GM18951 (cell line): ENCODE data around the gene DVL1.
"Not testable (repeated sequence)": the region's sequence is repeated elsewhere in the genome, so short reads cannot be mapped to it uniquely, and the experiment has no call there.

Source experiments
- POLR2A ChIP-seq: IDR thresholded peaks from 4 replicates; pipeline ENCODE4 v1.6.1; 2011; ENCODE audit warnings: mild to moderate bottlenecking; ENCODE audit not compliant: insufficient read length, insufficient read depth; ENCODE audit errors: extremely low read depth
- in situ Hi-C: fragments of 300-500 bp; cut with MboI; formaldehyde crosslinking; loops from one replicate; pipeline ENCODE4 v1.12.0; 2022; ENCODE audit warnings: low sequenced_read_pairs, mixed read lengths, inconsistent platforms; ENCODE audit not compliant: unreplicated experiment

Gene DVL1

DNA sequence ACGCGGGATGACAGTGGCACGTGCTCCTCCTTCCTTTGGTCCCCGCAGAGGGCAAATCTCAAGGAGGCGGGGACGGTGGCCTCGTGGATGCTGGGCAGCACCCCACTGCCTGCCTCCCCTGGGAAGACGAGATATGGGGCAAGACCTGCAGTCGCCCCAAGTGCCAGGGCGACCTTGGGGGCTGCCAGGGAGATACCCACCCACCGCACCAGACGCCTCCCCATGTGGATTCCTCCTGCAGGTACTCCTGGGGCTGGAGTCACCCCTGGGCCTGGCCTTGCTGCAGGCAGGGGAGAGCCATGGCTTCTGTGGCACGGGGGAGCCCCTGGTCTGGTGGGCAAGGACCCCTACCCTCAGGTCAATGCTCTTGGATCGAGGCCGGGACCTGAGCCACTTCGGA, 31.6 kb upstream of the DVL1 start:
- in situ Hi-C loops, result no loop called here
- no peak for TF ChIP-seq POLR2A

DNA sequence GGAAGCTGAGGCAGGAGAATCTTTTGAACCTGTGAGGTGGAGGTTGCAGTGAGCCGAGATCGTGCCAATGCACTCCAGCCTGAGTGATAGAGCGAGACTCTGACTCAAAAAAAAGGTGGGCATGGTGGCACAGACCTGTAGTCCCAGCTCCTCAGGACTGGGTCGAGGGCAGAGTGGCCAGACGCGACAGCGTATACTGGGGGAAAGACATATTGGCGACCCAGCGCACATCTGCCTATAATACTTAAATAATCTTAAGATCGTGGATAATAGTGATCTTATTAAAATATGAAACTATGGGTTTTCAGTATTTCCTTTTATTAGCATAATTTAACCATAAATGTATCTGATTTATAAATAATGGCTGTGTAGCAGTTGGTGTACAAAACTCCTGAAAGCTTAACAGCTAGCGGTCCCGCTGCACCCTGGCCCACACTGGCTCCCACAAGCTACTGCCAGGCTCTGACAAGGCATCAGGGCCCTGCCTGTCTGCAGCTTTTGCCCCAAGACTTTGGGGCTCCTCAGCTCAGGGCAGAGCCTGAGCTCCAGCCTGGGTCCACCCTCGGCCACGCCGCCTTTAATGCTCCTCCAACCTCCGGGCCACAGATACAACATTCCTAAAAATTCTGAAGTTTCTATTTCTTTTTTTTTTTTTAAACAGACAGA, 28.5 kb upstream of the DVL1 start:
- in situ Hi-C loops, result no loop called here
- no peak for TF ChIP-seq POLR2A

DNA sequence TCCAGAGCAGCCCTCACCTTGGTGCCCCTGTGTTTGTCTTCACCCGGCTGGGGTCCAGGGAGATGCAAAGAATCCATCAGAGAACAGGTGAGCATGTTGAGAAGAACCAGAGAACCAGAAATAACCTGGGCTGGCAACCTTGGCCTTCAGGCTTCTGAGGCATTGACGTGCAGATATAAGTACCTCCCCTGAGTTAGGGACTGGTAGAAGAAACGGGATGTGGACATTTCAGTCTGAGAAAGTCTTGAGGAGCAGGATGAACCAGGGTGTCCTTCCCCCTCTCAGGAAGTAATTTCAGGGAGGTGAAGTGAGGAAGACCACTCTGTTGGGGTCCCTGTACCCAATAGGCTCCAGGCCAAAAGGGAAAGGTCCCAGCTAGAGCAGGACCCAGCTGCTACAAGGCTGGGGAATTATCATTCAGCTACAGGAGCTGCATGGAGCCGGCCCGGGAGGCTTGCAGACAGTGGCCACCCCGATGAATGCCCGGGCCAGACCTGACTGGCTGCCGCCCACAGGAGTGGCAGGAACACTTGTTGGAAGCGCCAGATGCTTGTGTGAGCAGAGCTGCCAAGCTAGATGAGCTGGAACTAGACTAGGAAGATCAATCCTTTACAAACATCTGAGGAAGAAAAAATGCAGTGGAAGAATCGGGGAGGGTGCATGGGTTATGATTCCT, 27.5 kb upstream of the DVL1 start:
- no peak for TF ChIP-seq POLR2A
- in situ Hi-C loops, result no loop called here

DNA sequence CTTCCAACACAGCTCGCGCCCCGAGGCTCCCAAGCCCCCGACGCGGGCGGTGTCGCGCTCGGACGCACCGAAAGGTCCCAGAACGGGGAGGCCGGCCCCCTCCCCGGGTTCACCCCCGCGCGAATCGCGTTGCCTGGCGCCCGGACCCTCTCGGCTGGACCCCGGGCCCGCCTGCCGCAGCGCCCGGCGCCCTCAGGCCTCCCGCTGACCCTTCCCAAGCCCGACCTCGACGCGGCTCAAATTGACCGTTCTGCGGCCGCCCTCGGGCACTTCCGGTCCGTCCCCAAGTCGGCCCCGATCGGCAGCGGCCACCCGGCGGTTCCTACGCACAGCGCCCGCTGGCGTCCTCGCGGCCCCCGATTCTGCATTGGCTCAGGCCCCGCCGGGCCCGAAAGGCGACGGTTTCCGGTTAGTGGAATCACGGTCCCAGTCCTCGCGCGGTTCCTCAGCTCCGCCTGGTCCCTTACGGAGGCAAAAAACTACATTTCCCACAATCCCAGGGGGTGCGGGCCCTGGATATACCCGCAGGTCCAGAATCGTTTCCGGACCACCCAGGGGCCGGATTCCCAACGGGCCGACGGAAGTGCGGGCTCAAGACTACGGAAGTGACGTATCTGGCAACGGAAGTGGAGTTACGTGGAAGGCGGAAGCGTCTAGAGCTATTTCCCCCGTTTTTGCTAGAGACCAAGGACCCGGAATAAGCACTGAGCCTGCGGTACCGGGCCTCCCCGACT, 25.9 kb upstream of the DVL1 start, which contains the start of gene AURKAIP1:
AURKAIP1 (minus strand) TSS at position 279 of the 734 bp plus-strand sequence. CDS start 451 bp downstream, outside the sequence.
- peak; percentile 75 for TF ChIP-seq POLR2A
- in situ Hi-C loops, result no loop called here

DNA sequence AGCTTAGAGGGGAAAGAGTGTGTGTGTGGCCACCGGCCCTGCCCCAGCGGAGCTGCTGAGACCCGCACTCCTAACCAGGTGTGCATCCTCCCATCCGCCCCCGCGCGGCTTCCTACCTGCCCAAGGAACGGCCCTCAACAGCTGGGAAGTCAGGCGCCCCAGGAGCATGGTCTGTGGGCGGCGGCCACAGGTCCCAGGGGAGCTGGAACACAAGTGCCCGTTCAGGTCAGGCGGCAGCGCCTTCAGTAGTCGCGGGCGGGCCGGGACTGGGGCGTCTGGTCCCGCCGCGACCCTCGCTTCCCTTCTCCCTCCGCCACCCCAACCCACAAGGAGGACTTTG, 25.3 kb upstream of the DVL1 start:
- in situ Hi-C loops, result no loop called here
- no peak for TF ChIP-seq POLR2A

DNA sequence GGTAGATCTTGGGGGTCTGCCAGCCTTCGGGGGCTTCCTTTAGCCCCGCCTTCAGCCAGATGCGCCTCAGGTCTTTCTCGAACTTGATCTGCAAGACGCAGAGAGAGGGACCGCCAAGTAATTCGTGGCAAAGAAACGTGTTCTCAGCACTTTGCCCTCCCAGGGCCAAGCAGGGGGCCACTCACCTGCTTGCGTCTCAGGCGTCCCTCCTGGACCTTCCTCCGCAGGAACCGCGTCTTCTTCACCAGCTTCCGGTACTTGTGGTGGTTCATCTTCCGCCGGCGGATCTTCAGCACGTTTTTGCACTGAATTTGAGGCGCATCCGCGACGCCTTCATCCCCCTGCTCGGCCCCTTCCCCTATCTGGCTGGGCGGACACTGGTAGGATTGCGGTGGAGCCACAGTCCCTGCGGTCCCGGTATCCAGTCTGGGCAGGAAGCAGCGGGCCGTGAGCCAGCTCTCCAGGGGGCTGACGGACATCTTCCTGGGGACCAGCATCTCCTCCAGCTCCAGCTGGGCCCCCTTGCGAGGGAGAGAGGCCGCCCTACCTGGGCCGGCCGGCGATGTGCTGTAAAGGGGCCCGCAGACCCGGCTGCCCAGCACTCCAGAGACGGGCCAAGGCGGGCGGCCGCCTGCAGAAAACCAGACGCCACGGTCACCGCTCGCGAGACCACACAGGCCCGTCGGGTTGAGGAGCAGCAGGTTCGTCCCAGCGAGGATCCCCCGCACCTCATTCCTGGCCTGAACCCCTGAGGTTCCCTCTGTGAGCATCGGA, 24.8 kb upstream of the DVL1 start:
- TF ChIP-seq POLR2A, result no peak
- in situ Hi-C loops, result no loop called here

DNA sequence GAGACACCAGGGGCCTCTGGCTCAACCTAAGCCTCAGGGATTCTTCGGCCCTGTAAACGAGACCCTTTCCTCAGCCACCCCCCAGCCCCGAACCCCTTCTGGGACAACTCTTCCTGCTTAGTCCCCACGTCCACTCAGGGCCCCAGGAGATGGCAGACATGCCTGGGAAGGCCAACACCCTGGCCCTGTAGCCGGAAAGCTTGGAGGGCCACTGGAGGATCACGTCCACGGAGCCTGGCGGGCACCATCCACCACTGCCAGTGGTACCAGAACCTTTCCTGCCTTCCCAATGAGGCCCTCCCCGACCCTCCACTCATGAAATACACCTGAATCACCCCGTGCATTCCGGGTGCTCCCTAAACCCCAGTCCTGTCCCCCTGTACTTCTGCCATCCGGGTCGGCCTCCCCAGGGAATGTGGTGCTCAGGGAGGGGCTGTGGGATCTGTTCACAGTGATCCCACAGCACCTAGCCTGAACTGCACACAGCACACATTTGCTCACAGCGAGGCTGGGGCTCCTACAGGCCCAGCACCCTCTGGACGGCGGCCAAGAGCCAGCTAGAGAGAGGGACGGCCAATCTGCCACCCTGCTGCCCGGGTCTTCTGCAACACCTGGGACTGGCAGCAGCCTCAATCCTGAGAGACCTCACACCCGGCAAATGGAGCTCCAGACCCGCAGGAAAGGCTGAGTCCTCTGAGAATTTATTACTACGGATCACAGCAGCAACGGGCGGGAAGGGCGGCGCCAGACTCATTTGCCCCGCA, 24.0 kb upstream of the DVL1 start:
- no peak for TF ChIP-seq POLR2A
- in situ Hi-C loops, result no loop called here

DNA sequence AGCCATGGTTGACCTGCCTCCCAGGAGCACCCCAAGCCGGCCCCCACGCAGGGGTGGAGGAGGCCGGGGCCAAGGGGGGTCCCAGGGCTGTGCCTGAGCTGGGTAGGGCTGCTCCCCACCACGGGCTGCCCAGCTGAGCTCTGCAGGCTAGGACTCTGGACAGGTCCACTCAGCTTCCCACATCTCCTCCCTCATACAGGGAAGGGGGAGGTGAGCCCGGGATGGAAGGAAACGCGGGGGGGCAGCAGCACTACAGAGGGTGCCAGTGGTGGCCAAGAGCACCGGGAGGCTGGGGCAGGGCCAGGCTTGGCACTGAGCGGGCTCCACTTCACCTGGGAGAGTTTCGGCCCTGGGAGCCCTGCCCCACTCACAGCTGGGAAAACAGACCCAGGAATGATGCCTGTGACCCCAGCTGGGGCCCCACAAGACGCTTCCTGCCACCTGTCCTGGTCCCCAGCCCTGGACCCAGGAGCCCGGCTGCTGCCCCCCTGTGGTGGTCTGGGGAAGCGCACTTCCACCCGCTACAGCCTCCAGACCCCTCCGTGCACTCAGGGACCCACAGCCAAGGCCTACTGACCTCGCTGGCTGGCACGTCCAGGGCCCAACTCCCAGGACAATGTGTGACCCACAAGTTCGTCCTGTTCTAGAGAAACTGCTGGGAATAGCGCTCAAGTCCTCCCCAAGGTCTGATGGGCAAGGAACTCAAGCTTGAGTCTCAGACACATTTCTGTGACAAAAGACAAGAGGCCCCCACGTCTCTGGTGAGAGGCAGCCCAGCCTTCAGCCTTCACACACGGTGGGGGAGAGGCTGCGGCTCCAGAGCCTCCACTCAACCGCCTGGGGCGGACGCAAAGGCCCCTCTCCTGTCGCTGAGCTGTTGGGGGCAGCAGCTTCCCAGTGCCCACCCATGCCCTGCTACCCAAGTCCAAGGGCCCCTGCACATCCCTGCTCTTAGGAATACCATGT, 22.8 kb upstream of the DVL1 start:
- TF ChIP-seq POLR2A, result no peak
- in situ Hi-C loops, result no loop called here

DNA sequence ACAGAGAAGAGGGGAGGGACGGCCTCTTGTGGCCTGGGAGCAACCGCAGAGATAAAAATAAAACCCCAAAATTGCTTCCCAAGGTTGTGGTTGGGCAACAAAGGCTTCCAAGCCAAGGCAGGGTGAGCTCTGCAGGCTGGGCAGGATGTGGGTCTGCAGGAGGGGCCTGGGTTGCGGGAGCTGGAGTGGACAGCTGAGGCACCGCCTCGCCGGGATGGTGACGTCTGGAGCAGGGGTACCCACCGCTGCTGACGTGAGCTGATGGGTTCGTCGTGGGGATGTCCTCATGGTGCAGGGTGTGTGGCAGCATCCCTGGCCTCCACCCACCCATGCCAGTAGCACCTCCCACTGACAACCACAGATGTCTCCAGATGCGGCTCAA, 22.1 kb upstream of the DVL1 start:
- no peak for TF ChIP-seq POLR2A
- in situ Hi-C loops, result no loop called here

DNA sequence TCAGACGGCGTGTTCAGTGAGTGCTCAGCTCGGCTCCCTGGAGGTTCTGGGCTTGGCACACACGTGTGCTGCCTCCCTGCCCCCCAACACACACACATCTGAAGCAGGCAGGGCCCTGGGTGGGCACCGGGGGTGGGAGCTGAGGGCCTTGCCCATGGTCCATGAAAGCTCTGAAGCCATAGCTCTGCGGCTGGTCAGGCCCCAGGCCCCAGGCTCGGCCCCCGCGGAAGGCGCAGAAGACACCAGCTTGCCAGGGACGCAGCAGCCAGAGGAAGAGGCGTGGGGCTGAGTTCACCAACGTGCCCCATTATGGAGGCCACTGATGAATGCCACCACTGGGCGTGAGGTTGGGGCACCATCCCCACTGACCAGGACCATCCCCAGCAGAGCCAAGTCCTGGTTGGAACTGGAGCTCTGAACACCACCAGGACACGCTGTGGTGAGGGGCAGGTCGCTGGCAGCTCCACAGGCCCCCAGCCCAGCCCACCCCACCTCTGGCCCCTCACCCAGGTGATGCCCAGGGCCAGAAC, 21.6 kb upstream of the DVL1 start:
- no peak for TF ChIP-seq POLR2A
- in situ Hi-C loops, result no loop called here

DNA sequence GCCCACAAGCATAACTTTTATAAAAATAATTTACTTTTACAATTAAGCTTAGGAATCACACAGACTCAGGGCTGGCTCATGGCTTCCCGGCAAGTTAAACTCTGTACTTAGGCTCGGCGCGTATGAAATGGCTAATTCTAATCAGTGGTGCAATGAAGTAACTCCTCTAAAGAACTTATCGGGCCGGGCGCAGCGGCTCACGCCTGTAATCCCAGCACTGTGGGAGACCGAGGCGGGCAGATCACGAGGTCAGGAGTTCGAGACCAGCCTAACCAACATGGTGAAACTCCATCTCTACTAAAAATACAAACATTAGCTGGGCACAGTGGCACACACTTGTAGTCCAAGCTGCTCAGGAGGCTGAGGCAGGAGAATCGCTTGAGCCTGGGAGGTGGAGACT, 20.9 kb upstream of the DVL1 start:
- in situ Hi-C loops, result not testable (repeated sequence)
